Activated naive CD8-positive, alpha-beta T cell treated with anti-CD3 and anti-CD28 coated beads, Interleukin-2, amount 10 ng/mL, durations not matched to agents 7 days and 5 days (primary cell): Measurements from ENCODE around the gene ACCSL. TPM values are rescaled to one million over a fixed set of nuclear protein-coding genes. Genes with fewer than 3 reads are reported as not detected.

Experiments
- ATAC-seq: fragments of 150-1000 bp; cut with Tn5 transposase; one replicate; pipeline ENCODE4 v1.10.0; 2021; ENCODE audit warnings: low read depth, moderate library complexity
- POLR2A ChIA-PET: fragments of 350-600 bp; sonication (Branson Sonifier 250); formaldehyde crosslinking; loops from one replicate; lab custom pipeline; 2021; ENCODE audit warnings: antibody characterized with exemption; lab: Charles Lee
- DNase-seq: peaks from one replicate; pipeline ENCODE4 v3.0.0; 2021
- H3K27ac Mint-ChIP-seq: one replicate; pipeline ENCODE4 v1.8.0; 2022; ENCODE audit warnings: mild to moderate bottlenecking, mixed read lengths
- H3K27me3 Mint-ChIP-seq: one replicate; pipeline ENCODE4 v1.8.0; 2022; ENCODE audit warnings: mild to moderate bottlenecking, moderate library complexity, mixed read lengths
- H3K36me3 Mint-ChIP-seq: one replicate; pipeline ENCODE4 v1.8.0; 2021; ENCODE audit warnings: mild to moderate bottlenecking, mixed read lengths
- H3K4me1 Mint-ChIP-seq: one replicate; pipeline ENCODE4 v1.8.0; 2021; ENCODE audit warnings: mixed read lengths
- H3K4me3 Mint-ChIP-seq: one replicate; pipeline ENCODE4 v1.8.0; 2022; ENCODE audit warnings: mild to moderate bottlenecking, moderate library complexity, mixed read lengths
- H3K9me3 Mint-ChIP-seq: one replicate; pipeline ENCODE4 v1.8.0; 2021; ENCODE audit warnings: mixed read lengths
- total RNA-seq, 2 experiments: library from RNA; stranded (reverse); gene quantifications; one replicate each; pipeline ENCODE4 v1.2.3, GENCODE V29; 2021

Gene ACCSL
- total RNA-seq, 2 experiments from 2014 or later = not detected

DNA sequence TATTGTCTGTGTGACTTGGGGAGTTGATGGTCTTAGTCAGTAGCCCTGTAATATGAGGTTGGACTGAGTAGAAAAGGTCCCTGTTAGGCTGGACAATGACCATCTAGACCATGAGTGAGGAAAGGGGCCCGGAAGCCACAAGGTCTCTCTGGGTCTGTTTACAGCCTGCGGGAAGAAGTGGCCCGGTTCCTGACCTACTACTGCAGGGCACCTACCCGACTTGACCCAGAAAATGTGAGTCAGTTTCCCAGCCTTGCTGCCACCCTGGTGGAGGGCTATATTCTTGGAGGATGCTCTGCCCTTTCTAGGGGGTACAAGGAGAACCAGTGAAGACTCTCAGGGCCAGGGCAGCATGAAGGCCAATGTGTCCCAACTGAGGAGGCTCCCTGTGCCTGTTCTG, 3.4 kb downstream of the ACCSL start:
- no peak overlapping the region for H3K4me3 Mint-ChIP-seq
- H3K9me3 Mint-ChIP-seq = no peaks in the 10 kb centered on the region
- DNase-seq = no peak
- no peaks in the 10 kb centered on the region for H3K36me3 Mint-ChIP-seq
- peaks cover 1% of the 10 kb centered on the region for H3K27me3 Mint-ChIP-seq
- POLR2A ChIA-PET = no interaction called here
- H3K4me1 Mint-ChIP-seq = no peaks in the 10 kb centered on the region
- no peak overlapping the region for H3K27ac Mint-ChIP-seq
- ATAC-seq = no peak

DNA sequence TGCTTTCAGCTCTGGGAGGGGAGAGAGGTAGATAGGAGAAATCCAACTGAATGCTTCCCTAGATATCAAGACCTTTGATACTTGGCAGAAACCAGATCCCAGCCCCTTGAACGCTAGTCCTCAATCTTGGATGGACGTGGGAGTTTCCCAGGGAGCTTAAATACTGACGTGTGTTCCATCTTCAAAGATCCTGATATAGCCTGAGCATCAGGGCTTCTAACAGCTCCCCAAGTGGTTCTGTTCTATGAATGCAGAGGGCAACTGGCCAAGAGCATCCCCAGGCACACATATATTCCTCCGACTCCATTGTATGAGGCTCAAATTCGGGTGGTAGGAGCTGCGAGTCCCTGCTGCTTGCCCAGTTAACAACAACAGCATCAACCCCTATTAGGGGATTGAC, 9.6 kb downstream of the ACCSL start:
- POLR2A ChIA-PET = no interaction called here
- Mint-ChIP-seq H3K4me1 (no peaks in the 10 kb centered on the region), H3K27ac (no peak overlapping the region), H3K9me3 (no peaks in the 10 kb centered on the region), H3K27me3 (peaks cover 2% of the 10 kb centered on the region), H3K4me3 (no peak overlapping the region), H3K36me3 (no peaks in the 10 kb centered on the region)
- no peak for ATAC-seq
- no peak for DNase-seq

DNA sequence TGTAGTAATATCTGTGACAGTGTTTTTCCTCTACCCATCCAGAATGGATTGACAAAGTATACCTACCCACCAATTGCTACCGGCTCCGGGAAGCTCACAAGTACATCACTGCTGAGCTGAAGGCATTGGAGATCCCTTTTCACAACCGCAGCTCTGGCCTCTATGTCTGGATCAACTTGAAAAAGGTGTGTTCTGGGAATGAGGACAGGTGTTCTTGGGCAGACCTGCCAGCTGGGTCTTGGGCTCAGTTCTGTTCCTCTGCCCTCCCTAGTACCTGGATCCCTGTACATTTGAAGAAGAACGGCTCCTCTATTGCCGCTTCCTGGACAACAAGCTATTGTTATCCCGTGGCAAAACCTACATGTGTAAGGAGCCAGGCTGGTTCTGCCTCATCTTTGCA, 10.5 kb downstream of the ACCSL start:
- no peak for ATAC-seq
- no peak overlapping the region for H3K27ac Mint-ChIP-seq

DNA sequence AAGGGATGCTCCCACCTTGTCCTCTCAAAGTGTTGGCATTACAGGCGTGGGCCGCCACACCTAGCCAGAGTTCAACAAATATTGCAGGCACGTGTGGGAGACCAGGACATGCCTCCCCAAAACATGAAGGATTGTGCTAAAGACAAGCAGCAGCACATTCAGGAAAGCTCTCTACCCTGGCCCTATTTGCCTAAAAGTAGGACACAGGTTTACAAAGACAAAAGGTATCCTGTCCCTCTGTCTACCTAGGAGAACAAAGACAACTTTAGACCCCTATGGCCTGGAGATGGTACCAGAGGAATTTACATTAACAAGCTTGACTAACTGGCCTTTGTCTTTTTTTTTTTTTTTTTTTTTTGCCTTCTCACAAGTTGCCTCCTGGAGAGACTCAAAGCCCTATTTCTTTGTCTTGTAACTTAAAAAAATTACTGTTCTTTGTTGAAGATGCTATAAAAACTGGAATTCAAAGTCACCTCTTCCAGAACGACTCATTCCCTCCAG, 17.4 kb downstream of the ACCSL start:
- peaks cover 2% of the 10 kb centered on the region for H3K27me3 Mint-ChIP-seq
- POLR2A ChIA-PET = no interaction called here
- DNase-seq (no peak), ATAC-seq (no peak)
- H3K9me3 Mint-ChIP-seq = no peaks in the 10 kb centered on the region
- H3K4me1 Mint-ChIP-seq = peaks cover 17% of the 10 kb centered on the region
- H3K36me3 Mint-ChIP-seq = peaks cover 9% of the 10 kb centered on the region
- H3K27ac Mint-ChIP-seq = peak overlapping the region; percentile 83
- peak overlapping the region; percentile 82 for H3K4me3 Mint-ChIP-seq

More for the DNA sequence above, 10.5 kb downstream of the ACCSL start:
- H3K4me3 Mint-ChIP-seq = no peak overlapping the region
- H3K9me3 Mint-ChIP-seq = no peaks in the 10 kb centered on the region
- H3K4me1 Mint-ChIP-seq = no peaks in the 10 kb centered on the region
- no peak for DNase-seq
- H3K36me3 Mint-ChIP-seq = no peaks in the 10 kb centered on the region
- POLR2A ChIA-PET = no interaction called here
- peaks cover 2% of the 10 kb centered on the region for H3K27me3 Mint-ChIP-seq

- peaks cover 17% of the 10 kb centered on the region for H3K4me1 Mint-ChIP-seq
- H3K9me3 Mint-ChIP-seq = no peaks in the 10 kb centered on the region
- peaks cover 2% of the 10 kb centered on the region for H3K27me3 Mint-ChIP-seq
- DNase-seq = peak; percentile 93
- POLR2A ChIA-PET = interaction anchor here (0.8 to 1.7 kb wide), 4 partner anchors 29 to 1289 kb away, joined by 3 to 4 read pairs (median 4); partner anchors contain the start of genes EXT2 and HSD17B12
- peaks cover 9% of the 10 kb centered on the region for H3K36me3 Mint-ChIP-seq
- peak within 1 kb of the TSS; percentile 83 for H3K27ac Mint-ChIP-seq
- peak within 1 kb of the TSS; percentile 82 for H3K4me3 Mint-ChIP-seq
- ATAC-seq = peak; percentile 97
Measured at GRCh38 chr11:44065841-44066731, 18.3 kb downstream of the ACCSL start, which contains the start of gene ACCS. ACCS (plus strand) TSS chr11:44066270; CDS start chr11:44067628, 1,358 bp downstream.

- no peak for ATAC-seq
- peak overlapping the region; percentile 82 for H3K4me3 Mint-ChIP-seq
Measured at GRCh38 chr11:44066732-44067141, 19.0 kb downstream of the ACCSL start.

GRCh38 chr11:44067266-44067665, 19.5 kb downstream of the ACCSL start:
- POLR2A ChIA-PET = interaction anchor here (1.7 kb wide), 1 partner anchor 387 kb away, joined by 4 read pairs; the partner anchor contains the start of gene HSD17B12
- Mint-ChIP-seq H3K4me3 (peak overlapping the region; percentile 82), H3K9me3 (no peaks in the 10 kb centered on the region), H3K36me3 (peaks cover 9% of the 10 kb centered on the region), H3K27me3 (peaks cover 2% of the 10 kb centered on the region), H3K4me1 (peaks cover 17% of the 10 kb centered on the region), H3K27ac (no peak overlapping the region)
- DNase-seq = no peak
- ATAC-seq = no peak

More at GRCh38 chr11:44066732-44067141, 19.0 kb downstream of the ACCSL start:
- Mint-ChIP-seq H3K4me1 (peaks cover 17% of the 10 kb centered on the region), H3K9me3 (no peaks in the 10 kb centered on the region), H3K27ac (peak overlapping the region; percentile 83), H3K36me3 (peaks cover 9% of the 10 kb centered on the region), H3K27me3 (peaks cover 2% of the 10 kb centered on the region)
- DNase-seq = no peak
- POLR2A ChIA-PET = interaction anchor here (1.0 to 1.7 kb wide), 3 partner anchors 29 to 386 kb away, joined by 3 to 4 read pairs (median 4); partner anchors contain the start of genes EXT2 and HSD17B12

- POLR2A ChIA-PET = interaction anchor here (1.1 kb wide), 1 partner anchor 27 kb away, joined by 3 read pairs; the partner anchor contains the start of gene EXT2
- Mint-ChIP-seq H3K4me1 (peaks cover 17% of the 10 kb centered on the region), H3K36me3 (peaks cover 9% of the 10 kb centered on the region), H3K27me3 (peaks cover 2% of the 10 kb centered on the region), H3K9me3 (no peaks in the 10 kb centered on the region), H3K27ac (no peak overlapping the region), H3K4me3 (no peak overlapping the region)
- DNase-seq (no peak), ATAC-seq (no peak)
Measured at GRCh38 chr11:44068180-44068579, 20.4 kb downstream of the ACCSL start.

DNA sequence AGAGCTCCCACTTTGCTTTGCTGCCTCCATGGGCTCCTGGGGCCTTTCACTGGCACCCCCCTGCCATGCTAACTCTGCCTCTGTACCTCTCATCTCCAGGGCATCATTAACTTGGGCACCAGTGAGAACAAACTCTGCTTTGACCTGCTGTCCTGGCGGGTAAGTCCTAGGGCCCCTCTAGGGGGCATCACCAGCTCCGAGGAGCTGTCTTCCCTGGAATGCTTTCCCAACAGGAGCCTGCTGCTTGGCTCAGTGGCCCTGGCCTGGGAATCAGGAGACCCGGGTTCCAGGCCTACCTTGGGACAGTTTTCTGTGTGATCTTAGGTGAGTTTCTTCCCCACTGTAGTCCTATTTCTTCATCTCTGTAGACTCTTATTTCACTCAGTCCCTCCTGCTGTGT, 23.4 kb downstream of the ACCSL start:
- POLR2A ChIA-PET = no interaction called here
- Mint-ChIP-seq H3K27ac (no peak overlapping the region), H3K4me3 (no peak overlapping the region), H3K27me3 (no peaks in the 10 kb centered on the region), H3K4me1 (peaks cover 11% of the 10 kb centered on the region), H3K9me3 (no peaks in the 10 kb centered on the region), H3K36me3 (peaks cover 9% of the 10 kb centered on the region)
- no peak for DNase-seq
- ATAC-seq = no peak

DNA sequence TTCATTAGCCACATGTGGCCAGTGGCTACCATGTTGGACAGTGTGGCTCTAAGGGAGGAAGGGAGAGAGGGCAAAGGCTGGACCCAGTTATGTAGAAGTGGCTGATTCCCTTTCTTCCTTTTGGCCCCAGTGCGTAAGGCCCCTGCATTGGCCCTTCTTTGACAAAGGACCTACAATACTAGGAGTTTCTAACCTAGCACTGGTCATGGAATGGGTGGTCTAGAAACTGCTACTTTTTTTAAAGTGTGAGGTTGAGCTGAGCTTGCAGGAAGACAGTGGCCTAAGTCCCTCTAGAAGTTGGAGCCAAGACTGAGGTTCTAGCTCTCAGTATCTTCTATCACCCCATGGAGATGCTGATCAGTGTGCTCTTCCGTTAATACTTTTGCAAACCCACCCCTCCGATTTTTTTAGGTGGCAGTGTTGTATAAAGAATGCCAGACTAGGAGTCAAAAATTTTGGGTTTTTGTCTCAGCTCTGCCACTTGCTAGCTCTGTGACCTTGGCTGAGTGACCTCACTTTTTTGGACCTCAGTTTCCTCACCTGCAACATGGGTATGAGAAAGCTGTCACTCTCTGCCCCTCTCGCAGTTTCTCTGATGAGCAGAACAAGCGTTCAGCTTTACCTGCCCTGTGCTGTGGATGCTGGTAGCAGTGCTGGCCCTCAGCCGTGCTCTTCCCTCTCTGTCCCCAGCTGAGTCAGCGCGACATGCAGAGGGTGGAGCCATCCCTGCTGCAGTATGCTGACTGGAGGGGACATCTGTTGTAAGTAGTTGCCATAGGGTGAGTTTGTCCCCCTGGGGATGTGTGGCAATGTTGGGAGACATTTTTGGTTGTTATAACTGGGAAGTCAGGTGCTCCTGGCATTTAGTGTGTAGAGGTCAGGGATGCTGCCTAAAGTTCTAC, 25.2 kb downstream of the ACCSL start:
- Mint-ChIP-seq H3K36me3 (peaks cover 5% of the 10 kb centered on the region), H3K4me1 (peaks cover 4% of the 10 kb centered on the region), H3K9me3 (no peaks in the 10 kb centered on the region), H3K27me3 (no peaks in the 10 kb centered on the region), H3K4me3 (no peak overlapping the region), H3K27ac (no peak overlapping the region)
- POLR2A ChIA-PET = no interaction called here
- DNase-seq (no peak), ATAC-seq (no peak)

DNA sequence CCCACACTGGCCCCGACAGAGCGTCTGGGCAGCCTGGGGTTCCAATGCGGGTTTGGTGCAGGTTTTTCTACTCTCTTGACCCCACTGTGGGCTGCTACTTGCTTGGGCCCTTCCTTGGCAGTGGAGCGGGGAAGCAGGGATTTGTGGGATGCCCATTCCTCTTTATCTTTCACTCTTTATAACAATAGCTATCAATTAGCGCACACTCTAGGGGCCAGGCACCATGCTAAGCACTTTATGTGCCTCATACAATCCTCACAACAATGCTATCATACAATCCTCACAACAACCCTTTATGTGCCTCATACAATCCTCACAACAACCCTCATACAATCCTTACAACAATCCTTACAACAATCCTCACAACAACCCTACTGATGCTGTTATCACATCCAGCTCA, 31.0 kb downstream of the ACCSL start:
- Mint-ChIP-seq H3K36me3 (peaks cover 4% of the 10 kb centered on the region), H3K4me1 (peaks cover 4% of the 10 kb centered on the region), H3K27ac (no peak overlapping the region), H3K9me3 (no peaks in the 10 kb centered on the region), H3K4me3 (no peak overlapping the region), H3K27me3 (no peaks in the 10 kb centered on the region)
- POLR2A ChIA-PET = no interaction called here
- ATAC-seq (no peak), DNase-seq (no peak)

- Mint-ChIP-seq H3K36me3 (peaks cover 4% of the 10 kb centered on the region), H3K4me3 (no peak overlapping the region), H3K27me3 (no peaks in the 10 kb centered on the region), H3K4me1 (peaks cover 2% of the 10 kb centered on the region), H3K27ac (no peak overlapping the region), H3K9me3 (no peaks in the 10 kb centered on the region)
- ATAC-seq = no peak
- DNase-seq = no peak
- POLR2A ChIA-PET = no interaction called here
Measured at GRCh38 chr11:44079376-44079775, 31.6 kb downstream of the ACCSL start.

GRCh38 chr11:44080951-44081350, 33.2 kb downstream of the ACCSL start:
- Mint-ChIP-seq H3K36me3 (peaks cover 6% of the 10 kb centered on the region), H3K9me3 (peaks cover 5% of the 10 kb centered on the region), H3K4me3 (no peak overlapping the region), H3K27me3 (no peaks in the 10 kb centered on the region), H3K4me1 (no peaks in the 10 kb centered on the region), H3K27ac (no peak overlapping the region)
- DNase-seq (no peak), ATAC-seq (no peak)
- POLR2A ChIA-PET = no interaction called here
